Panc1 (cell line): ENCODE results near the gene TECPR2.

Experiments
- SIN3A ChIP-seq: IDR thresholded peaks from 2 replicates; pipeline ENCODE4 v1.6.1; 2012; ENCODE audit warnings: low read depth, mild to moderate bottlenecking, low read length, moderate library complexity, borderline replicate concordance; ENCODE audit not compliant: insufficient read depth
- TF ChIP-seq, protein P1 (sequence below): fragments of 450-650 bp; IDR thresholded peaks from 2 replicates; pipeline ENCODE4 v1.5.1; 2017; ENCODE audit warnings: mild to moderate bottlenecking
- TF ChIP-seq, protein P2 (sequence below), 2 experiments: IDR thresholded peaks; 2 replicates each; pipeline ENCODE4 v1.6.1; 2011 to 2012; ENCODE audit warnings: low read depth in 2 of 2, control low read depth in 1 of 2, low read length in 1 of 2, mild to moderate bottlenecking in 1 of 2, moderate library complexity in 1 of 2; ENCODE audit not compliant: insufficient read depth in 1 of 2

DNA sequence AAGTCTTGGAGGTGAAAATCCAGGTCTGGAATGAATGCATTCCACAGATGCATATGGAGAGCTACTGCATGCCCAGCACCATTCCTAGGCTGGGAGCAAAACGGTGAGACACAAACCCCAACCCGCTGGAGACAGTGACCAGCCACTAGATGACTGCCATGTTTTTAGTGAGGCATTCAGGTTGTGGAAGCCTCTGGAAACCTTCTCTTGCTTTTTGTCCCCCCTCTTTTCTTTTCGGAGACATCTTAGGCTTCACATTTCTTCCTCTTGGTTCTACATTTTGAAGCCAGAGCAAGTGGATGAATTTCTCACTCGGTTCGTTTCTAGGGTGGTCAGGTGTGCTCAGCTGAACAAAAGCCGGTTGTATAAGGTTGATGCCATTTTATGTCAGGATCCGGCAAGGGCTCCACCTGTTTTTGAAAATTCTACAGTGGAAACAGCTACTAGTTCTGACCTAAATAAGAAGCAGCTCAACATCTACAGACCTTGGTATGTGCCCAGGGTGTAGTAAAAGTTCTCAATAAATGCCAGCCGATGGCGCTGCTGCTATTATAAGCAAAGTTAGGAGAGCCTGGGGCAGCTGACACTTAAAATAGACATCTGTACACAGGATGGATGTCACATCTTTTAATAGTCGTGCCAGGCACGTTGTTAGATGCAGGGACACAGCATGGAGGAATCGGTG is 45.0 kb upstream of the TECPR2 start:
- TF ChIP-seq, protein P1, sequence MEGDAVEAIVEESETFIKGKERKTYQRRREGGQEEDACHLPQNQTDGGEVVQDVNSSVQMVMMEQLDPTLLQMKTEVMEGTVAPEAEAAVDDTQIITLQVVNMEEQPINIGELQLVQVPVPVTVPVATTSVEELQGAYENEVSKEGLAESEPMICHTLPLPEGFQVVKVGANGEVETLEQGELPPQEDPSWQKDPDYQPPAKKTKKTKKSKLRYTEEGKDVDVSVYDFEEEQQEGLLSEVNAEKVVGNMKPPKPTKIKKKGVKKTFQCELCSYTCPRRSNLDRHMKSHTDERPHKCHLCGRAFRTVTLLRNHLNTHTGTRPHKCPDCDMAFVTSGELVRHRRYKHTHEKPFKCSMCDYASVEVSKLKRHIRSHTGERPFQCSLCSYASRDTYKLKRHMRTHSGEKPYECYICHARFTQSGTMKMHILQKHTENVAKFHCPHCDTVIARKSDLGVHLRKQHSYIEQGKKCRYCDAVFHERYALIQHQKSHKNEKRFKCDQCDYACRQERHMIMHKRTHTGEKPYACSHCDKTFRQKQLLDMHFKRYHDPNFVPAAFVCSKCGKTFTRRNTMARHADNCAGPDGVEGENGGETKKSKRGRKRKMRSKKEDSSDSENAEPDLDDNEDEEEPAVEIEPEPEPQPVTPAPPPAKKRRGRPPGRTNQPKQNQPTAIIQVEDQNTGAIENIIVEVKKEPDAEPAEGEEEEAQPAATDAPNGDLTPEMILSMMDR: peak; percentile 36
- TF ChIP-seq, protein P2, sequence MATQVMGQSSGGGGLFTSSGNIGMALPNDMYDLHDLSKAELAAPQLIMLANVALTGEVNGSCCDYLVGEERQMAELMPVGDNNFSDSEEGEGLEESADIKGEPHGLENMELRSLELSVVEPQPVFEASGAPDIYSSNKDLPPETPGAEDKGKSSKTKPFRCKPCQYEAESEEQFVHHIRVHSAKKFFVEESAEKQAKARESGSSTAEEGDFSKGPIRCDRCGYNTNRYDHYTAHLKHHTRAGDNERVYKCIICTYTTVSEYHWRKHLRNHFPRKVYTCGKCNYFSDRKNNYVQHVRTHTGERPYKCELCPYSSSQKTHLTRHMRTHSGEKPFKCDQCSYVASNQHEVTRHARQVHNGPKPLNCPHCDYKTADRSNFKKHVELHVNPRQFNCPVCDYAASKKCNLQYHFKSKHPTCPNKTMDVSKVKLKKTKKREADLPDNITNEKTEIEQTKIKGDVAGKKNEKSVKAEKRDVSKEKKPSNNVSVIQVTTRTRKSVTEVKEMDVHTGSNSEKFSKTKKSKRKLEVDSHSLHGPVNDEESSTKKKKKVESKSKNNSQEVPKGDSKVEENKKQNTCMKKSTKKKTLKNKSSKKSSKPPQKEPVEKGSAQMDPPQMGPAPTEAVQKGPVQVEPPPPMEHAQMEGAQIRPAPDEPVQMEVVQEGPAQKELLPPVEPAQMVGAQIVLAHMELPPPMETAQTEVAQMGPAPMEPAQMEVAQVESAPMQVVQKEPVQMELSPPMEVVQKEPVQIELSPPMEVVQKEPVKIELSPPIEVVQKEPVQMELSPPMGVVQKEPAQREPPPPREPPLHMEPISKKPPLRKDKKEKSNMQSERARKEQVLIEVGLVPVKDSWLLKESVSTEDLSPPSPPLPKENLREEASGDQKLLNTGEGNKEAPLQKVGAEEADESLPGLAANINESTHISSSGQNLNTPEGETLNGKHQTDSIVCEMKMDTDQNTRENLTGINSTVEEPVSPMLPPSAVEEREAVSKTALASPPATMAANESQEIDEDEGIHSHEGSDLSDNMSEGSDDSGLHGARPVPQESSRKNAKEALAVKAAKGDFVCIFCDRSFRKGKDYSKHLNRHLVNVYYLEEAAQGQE (IDR thresholded peaks at IDR 0.05; ENCODE audit: insufficient read depth in 1 of 2, low read depth in 2 of 2, low read length in 1 of 2): no peak
- TF ChIP-seq SIN3A: no peak
